Uterus (tissue), 2 donors: Measurements from ENCODE around the gene FDPS.

Experiments used
- CTCF ChIP-seq, 4 experiments: fragments of 200-600 bp in 2 of 4; fragments of 450-650 bp in 2 of 4; sonication (generic) in 2 of 4; IDR thresholded peaks; one replicate each; pipeline ENCODE4 v1.5.1; 2016 to 2019; ENCODE audit warnings: antibody characterized with exemption in 4 of 4, mild to moderate bottlenecking in 2 of 4, moderate library complexity in 1 of 4
- POLR2A ChIP-seq, 2 donors: fragments of 450-650 bp; IDR thresholded peaks; one replicate each; pipeline ENCODE4 v1.6.1; 2016; ENCODE audit warnings: antibody characterized with exemption in 2 of 2, mild to moderate bottlenecking in 1 of 2, moderate library complexity in 1 of 2

DNA sequence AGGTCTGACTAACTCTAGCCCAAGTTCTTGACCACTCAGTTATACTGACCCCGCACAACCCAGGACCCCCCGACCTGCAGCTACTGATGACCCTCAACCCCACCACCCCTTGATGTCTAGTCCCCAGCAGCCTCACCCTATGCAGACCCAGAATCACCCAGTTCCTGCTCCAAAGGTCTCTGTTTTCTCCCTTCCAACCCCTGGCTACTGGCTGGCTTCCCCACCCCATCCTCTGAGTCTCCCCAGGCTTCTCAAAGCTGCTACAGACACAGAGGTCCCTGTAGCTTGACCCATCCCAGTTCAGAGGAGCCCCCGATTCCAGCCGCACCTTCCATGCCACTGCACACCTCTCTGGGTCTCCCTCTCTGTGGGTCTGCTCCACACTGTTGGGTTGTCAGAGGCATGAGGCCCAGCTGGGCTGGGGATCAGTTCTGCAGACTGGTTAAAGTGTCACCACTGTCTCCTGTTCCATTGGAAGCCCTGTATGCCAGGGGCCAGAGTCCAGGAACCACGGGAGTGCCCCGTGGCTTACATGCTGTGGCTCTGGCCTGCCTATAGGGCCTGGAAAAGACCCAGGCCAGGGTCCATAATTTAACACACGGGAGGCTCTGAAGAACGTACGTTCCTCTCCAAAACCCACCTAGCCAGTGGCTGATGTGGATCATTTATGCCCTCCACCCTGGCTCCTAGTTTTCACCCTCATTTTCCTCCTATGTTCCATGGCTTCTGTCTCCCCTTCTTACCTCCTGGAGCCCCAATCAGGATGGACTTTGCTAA is 7.9 kb upstream of the FDPS start:
- TF ChIP-seq CTCF (IDR thresholded peaks at IDR 0.05): no peak
- no peak for TF ChIP-seq POLR2A (IDR thresholded peaks at IDR 0.05)
